GM15510 (cell line): ENCODE data around the gene LRRC8D.

Experiments used
- POLR2A ChIP-seq: IDR thresholded peaks from 3 replicates; pipeline ENCODE4 v1.6.1; 2011; ENCODE audit warnings: borderline replicate concordance; ENCODE audit not compliant: insufficient read length; ENCODE audit errors: extremely low read depth

Gene LRRC8D

GRCh38 chr1:89951766-89952604, 131.2 kb downstream of the LRRC8D start:
- TF ChIP-seq POLR2A, result no peak

- no peak for TF ChIP-seq POLR2A
These were observed 131.8 kb downstream of the LRRC8D start for GRCh38 chr1:89952605-89953130.

- no peak for TF ChIP-seq POLR2A
These were observed 132.3 kb downstream of the LRRC8D start for GRCh38 chr1:89953131-89953626.

- no peak for TF ChIP-seq POLR2A
These were observed 133.1 kb downstream of the LRRC8D start for GRCh38 chr1:89953929-89954328.

- TF ChIP-seq POLR2A, result no peak
These were observed 133.6 kb downstream of the LRRC8D start for GRCh38 chr1:89954401-89954800.

- TF ChIP-seq POLR2A, result no peak
These were observed 134.7 kb downstream of the LRRC8D start for GRCh38 chr1:89955311-89956205.

- no peak for TF ChIP-seq POLR2A
These were observed 136.3 kb downstream of the LRRC8D start for GRCh38 chr1:89957107-89957506.

GRCh38 chr1:89958851-89959654, 138.2 kb downstream of the LRRC8D start:
- TF ChIP-seq POLR2A, result no peak

- TF ChIP-seq POLR2A, result no peak
These were observed 138.9 kb downstream of the LRRC8D start for GRCh38 chr1:89959719-89960118.

- no peak for TF ChIP-seq POLR2A
These were observed 141.4 kb downstream of the LRRC8D start for GRCh38 chr1:89962024-89962741.

GRCh38 chr1:89962742-89963075, 141.9 kb downstream of the LRRC8D start:
- TF ChIP-seq POLR2A, result no peak

GRCh38 chr1:89965193-89965768, 144.4 kb downstream of the LRRC8D start:
- no peak for TF ChIP-seq POLR2A

GRCh38 chr1:89966656-89967055, 145.8 kb downstream of the LRRC8D start:
- no peak for TF ChIP-seq POLR2A

GRCh38 chr1:89971600-89971999, 150.8 kb downstream of the LRRC8D start:
- no peak for TF ChIP-seq POLR2A

- TF ChIP-seq POLR2A, result no peak
These were observed 151.2 kb downstream of the LRRC8D start for GRCh38 chr1:89972024-89972423.
